ENCODE data around the gene LRRC40. TPM values are rescaled to one million over a fixed set of nuclear protein-coding genes. Genes with fewer than 3 reads are reported as not detected.
"Not testable (repeated sequence)": the region's sequence is repeated elsewhere in the genome, so short reads cannot be mapped to it uniquely, and the experiment has no call there.

The LRRC40 gene
- total RNA-seq, 1 donor = 6.7 TPM

- no peak for DNase-seq (ENCODE audit: low read depth in 2 of 3, low spot score in 2 of 3)
Measured at GRCh38 chr1:70204139-70204538, 1.2 kb downstream of the LRRC40 start.

GRCh38 chr1:70202173-70202758, 3.1 kb downstream of the LRRC40 start:
- DNase-seq (ENCODE audit: low read depth in 2 of 3, low spot score in 2 of 3) = no peak

GRCh38 chr1:70200065-70200464, 5.3 kb downstream of the LRRC40 start:
- no peak for DNase-seq (ENCODE audit: low read depth in 2 of 3, low spot score in 2 of 3)

- DNase-seq (ENCODE audit: low read depth in 2 of 3, low spot score in 2 of 3) = no peak
Measured at GRCh38 chr1:70196333-70196732, 9.0 kb downstream of the LRRC40 start.

GRCh38 chr1:70195342-70195741, 10.0 kb downstream of the LRRC40 start:
- no peak for DNase-seq (ENCODE audit: low read depth in 2 of 3, low spot score in 2 of 3)

GRCh38 chr1:70194601-70195000, 10.8 kb downstream of the LRRC40 start:
- DNase-seq (ENCODE audit: low read depth in 2 of 3, low spot score in 2 of 3) = no peak

- DNase-seq (ENCODE audit: low read depth in 2 of 3, low spot score in 2 of 3) = not testable (repeated sequence)
Measured at GRCh38 chr1:70192446-70192845, 12.9 kb downstream of the LRRC40 start.

DNA sequence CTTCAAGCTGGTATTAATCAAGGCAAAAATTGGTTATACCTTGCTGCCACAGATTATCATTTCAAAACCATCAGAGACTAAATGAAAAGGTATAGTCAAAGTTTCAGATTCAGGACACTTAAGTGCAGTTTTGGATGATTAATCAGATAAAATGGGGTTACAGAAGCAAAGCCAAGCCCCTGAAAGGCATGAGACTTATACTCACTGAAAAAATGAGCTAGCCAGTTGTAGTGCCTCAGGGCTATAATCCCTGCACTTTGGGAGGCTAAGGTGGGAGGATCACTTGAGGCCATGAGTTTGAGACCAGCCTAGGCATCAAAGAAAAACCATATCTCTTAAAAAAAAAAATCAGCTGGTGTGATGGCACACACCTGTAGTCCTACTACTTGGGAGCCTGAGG, 15.2 kb downstream of the LRRC40 start:
- no peak for DNase-seq (ENCODE audit: low read depth in 2 of 3, low spot score in 2 of 3)

GRCh38 chr1:70188522-70188921, 16.9 kb downstream of the LRRC40 start:
- DNase-seq (ENCODE audit: low read depth in 2 of 3, low spot score in 2 of 3) = no peak

DNA sequence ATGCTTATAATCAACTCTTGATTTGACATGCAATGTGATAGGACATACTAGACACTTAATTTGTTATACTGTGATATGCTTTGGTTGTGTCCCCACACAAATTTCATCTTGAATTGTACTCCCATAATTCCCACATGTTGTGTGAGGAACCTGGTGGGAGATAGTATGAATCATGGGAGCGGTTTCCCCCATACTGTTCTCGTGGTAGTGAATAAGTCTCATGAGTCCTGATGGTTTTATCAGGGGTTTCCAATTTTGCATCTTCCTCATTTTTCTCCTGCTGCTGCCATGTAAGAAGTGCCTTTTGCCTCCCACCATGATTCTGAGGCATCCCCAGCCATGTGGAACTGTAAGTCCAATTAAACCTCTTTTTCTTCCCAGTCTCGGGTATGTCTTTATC, 20.2 kb downstream of the LRRC40 start:
- DNase-seq (ENCODE audit: low read depth in 2 of 3, low spot score in 2 of 3) = not testable (repeated sequence)

GRCh38 chr1:70171512-70171911, 33.9 kb downstream of the LRRC40 start:
- DNase-seq (ENCODE audit: low read depth in 2 of 3, low spot score in 2 of 3) = no peak

DNA sequence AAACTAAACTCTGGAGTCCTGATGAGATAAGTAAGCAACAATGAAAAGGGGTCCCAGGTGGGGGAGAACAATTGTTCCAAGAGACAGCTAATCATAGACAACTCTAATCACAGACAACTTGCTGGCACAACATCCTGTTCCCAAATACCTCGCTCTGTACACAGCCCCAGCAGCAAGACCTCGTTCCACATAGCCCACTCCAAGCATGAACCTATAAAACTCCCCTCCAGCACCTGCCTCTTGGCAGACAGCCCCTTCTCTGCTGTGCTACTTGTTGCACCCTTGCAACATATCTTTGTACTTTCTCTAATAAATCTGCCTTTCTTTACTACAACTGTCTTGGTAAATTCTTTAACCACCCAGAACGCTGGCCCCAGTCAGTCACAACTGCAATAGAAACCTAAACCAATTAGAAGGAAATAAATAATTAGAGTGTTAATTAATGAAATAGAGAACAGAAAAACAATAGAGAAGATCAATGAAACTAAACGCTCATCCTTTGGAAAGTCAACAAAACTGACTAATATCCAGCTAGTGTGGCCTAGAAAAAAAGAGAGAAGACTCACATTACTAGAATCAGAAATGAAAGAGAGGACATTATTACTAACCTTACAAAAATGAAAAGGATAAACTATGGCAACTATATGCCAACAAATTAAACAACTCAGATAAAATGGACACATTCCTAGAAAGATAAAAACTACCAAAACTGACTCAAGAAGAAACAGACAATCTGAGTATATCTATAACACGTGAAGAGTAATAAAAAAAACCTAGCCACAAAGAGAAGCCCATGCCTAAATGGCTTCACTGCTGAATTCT, 36.1 kb downstream of the LRRC40 start:
- no peak for DNase-seq (ENCODE audit: low read depth in 2 of 3, low spot score in 2 of 3)

GRCh38 chr1:70168283-70168682, 37.1 kb downstream of the LRRC40 start:
- DNase-seq (ENCODE audit: low read depth in 2 of 3, low spot score in 2 of 3) = no peak

- no peak for DNase-seq (ENCODE audit: low read depth in 2 of 3, low spot score in 2 of 3)
Measured at GRCh38 chr1:70164350-70164749, 41.0 kb downstream of the LRRC40 start.

DNA sequence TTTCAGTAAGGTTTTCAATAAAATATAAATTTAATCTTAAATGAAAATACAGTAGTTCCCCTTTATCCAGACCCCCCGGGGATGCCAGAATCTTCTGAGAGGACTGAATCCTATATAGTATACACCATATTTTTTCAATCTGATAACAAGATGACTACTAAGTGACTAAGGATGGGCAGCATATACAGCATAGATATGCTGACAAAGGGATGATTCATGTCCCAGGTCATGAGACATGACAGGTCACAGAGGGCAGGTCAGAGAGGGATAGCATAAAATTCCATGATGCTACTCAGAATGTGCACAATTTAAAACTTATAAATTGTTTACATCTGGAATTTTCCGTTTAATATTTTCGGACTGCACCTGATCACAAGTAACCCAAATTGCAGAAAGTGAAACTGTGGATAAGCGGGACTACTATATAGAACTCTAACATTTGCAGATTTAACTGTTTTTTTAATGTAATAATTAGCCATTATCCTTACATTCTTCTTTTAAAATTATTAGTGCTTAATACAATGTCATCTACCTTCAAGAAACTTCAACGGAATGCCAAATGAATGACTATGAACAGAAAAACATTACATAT, 48.8 kb downstream of the LRRC40 start:
- no peak for DNase-seq (ENCODE audit: low read depth in 2 of 3, low spot score in 2 of 3)

- no peak for DNase-seq (ENCODE audit: low read depth in 2 of 3, low spot score in 2 of 3)
Measured at GRCh38 chr1:70153739-70154138, 51.6 kb downstream of the LRRC40 start.

DNA sequence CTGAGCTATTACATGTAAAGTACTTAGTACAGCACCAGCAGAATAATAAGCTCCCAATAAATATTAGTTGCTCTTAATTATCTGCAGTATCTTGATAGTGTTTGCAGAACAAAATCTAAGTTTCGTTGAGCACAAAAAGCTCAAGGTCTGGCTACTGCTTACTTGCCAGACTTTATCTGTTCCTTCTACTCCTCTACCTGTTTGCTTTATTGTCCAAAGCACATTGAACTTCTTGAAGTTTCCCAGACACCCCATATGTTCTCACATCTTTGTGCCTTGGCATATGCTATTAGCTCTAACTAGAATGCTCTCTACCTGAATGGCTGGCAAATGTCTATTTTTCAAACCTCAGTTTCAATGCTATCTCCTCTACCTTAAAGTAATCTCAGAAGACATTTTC, 54.9 kb downstream of the LRRC40 start:
- DNase-seq (ENCODE audit: low read depth in 2 of 3, low spot score in 2 of 3) = no peak

DNA sequence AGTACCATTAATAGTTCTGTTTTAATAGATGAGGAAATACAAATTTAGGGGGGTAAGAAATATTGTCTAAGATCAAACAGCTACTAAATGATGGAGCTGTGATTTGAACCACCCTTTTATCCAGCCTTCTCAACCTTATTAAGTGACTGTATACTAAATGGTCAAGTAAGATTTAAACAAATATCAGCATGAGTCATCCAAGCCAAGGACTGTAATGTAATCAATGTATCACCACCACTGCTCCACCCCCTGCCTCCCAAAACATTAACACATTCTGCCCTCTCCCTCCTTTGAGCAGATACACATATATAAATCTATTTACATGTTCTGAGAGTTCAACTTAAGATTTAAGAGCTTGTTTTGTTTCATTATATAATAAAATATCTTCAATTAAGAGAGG, 58.9 kb downstream of the LRRC40 start:
- DNase-seq (ENCODE audit: low read depth in 2 of 3, low spot score in 2 of 3) = no peak

GRCh38 chr1:70143048-70143659, 62.2 kb downstream of the LRRC40 start:
- no peak for DNase-seq (ENCODE audit: low read depth in 2 of 3, low spot score in 2 of 3)

GRCh38 chr1:70142075-70142474, 63.3 kb downstream of the LRRC40 start:
- no peak for DNase-seq (ENCODE audit: low read depth in 2 of 3, low spot score in 2 of 3)

DNA sequence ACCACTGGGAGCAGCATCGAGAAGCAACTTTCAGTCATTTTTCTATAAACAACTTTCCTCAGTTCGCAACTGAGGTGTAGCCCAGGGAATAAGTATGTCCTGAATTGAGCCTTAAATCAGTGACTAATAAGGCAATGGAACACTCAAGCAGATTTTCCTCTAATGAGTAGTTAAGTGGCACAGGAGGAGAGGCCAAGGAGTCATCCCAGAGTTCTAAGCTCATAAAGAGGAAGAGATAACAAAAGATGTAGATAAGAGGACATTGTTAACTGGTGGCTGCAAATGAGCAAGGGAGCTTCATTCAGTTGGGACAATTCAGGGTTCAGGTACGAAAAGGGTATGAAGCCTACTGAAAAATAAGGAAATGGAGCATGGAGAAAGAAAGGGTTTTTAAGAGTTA, 64.5 kb downstream of the LRRC40 start:
- DNase-seq (ENCODE audit: low read depth in 2 of 3, low spot score in 2 of 3) = no peak

DNA sequence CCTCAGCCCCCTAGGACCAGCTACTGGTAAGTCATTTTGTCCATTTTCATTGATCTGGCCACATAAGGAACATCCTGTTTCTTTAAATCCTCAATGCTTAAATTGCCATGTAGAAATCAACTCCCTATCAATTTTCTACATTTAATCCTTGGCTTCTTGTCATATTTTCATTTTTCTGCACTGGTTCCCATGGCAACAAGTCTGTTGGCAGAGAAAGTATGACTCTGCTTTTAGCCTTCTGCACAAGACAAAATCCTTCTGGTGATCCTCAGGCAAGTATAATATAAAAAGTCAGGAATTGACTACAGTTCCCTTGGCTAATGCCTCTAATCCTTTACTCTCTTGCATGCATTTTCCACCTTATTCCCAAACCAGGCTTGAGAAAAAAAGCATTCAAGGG, 65.0 kb downstream of the LRRC40 start:
- DNase-seq (ENCODE audit: low read depth in 2 of 3, low spot score in 2 of 3) = peak in 2 of 3 donors; percentile 8 to 29

Data from hematopoietic multipotent progenitor cell (in vitro differentiated cells).